HCT116 (cell line): ENCODE data around the gene RASL10B. TPM values are rescaled to one million over a fixed set of nuclear protein-coding genes. Genes with fewer than 3 reads are reported as not detected.

Source experiments
- ATAC-seq: fragments of 200-7000 bp; cut with Tn5 transposase; 2 replicates; pipeline ENCODE4 v1.9.1; 2020; ENCODE audit warnings: mild to moderate bottlenecking, moderate library complexity
- BruUV-seq: library from RNA; stranded (reverse); fragments of 400-500 nt; replicated peaks from 2 replicates; lab custom pipeline; 2021; lab: Mats Ljungman, UMichigan
- CTCF ChIA-PET: fragments of 300-600 bp; sonication (Branson Sonifier 250); formaldehyde crosslinking; loops from one replicate; lab custom pipeline; 2021; ENCODE audit warnings: antibody characterized with exemption; lab: Charles Lee
- POLR2A ChIA-PET: fragments of 300-600, 350-600 bp; sonication (Branson Sonifier 250); formaldehyde crosslinking; loops from one replicate; lab custom pipeline; 2021; ENCODE audit warnings: antibody characterized with exemption; lab: Charles Lee
- RAD21 ChIA-PET, 2 experiments: fragments of 300-600 bp; sonication (Branson Sonifier 250); formaldehyde crosslinking; loops; one replicate each; lab custom pipeline; 2023; ENCODE audit warnings: low total read pairs in 2 of 2; ENCODE audit not compliant: uncharacterized antibody in 2 of 2, unreplicated experiment in 2 of 2, low non-redundant PET in 1 of 2; lab: Charles Lee
- DNase-seq: peaks from one replicate; pipeline ENCODE4 v3.0.0-alpha.2; 2010; ENCODE audit warnings: low read depth, low spot score
- H2AFZ ChIP-seq: fragments of 200-600 bp; shearing (Covaris generic), sonication (generic); 2 replicates; pipeline ENCODE4 v1.6.1; 2017; ENCODE audit warnings: low read depth, mixed run types, mixed read lengths, antibody characterized with exemption, low read length; ENCODE audit not compliant: poor library complexity, severe bottlenecking
- H3K27ac ChIP-seq: 2 replicates; pipeline ENCODE4 v1.5.1; 2012; ENCODE audit warnings: low read depth, low read length
- H3K27me3 ChIP-seq: fragments of 200-600 bp; sonication (generic); 2 replicates; pipeline ENCODE4 v1.6.1; 2016; ENCODE audit warnings: mixed run types, low read length, mixed read lengths; ENCODE audit not compliant: insufficient read depth
- H3K36me3 ChIP-seq, 2 experiments: fragments of 200-500 bp in 1 of 2; fragments of 200-600 bp in 1 of 2; sonication (Bioruptor generic) in 1 of 2; sonication (generic) in 1 of 2; 2 replicates each; pipeline versions ENCODE4 v1.5.1 to v1.6.1; 2014 to 2016; ENCODE audit warnings: low read length in 2 of 2, inconsistent platforms in 1 of 2, mixed read lengths in 1 of 2, mixed run types in 1 of 2; ENCODE audit not compliant: insufficient read depth in 2 of 2, control insufficient read depth in 1 of 2
- H3K4me1 ChIP-seq, 2 experiments: fragments of 200-600 bp in 1 of 2; sonication (generic) in 1 of 2; 2 replicates each; pipeline versions ENCODE4 v1.5.1 to v1.6.1; 2012 to 2017; ENCODE audit warnings: low read length in 2 of 2, inconsistent platforms in 1 of 2, mild to moderate bottlenecking in 1 of 2, mixed read lengths in 1 of 2, mixed run types in 1 of 2, moderate library complexity in 1 of 2; ENCODE audit not compliant: insufficient read depth in 2 of 2, control insufficient read depth in 1 of 2
- H3K4me2 ChIP-seq: fragments of 200-600 bp; sonication (generic); 2 replicates; pipeline ENCODE4 v1.6.1; 2017; ENCODE audit warnings: mixed run types, low read length, mixed read lengths
- H3K4me3 ChIP-seq, 2 experiments: fragments of 200-600 bp in 1 of 2; sonication (generic) in 1 of 2; replicated peaks in 1 of 2; 2 replicates each; pipeline ENCODE4 v1.5.1; 2011 to 2016; ENCODE audit warnings: low read length in 2 of 2, control low read depth in 1 of 2, low read depth in 1 of 2, mild to moderate bottlenecking in 1 of 2, mixed read lengths in 1 of 2, mixed run types in 1 of 2
- H3K79me2 ChIP-seq: fragments of 200-600 bp; sonication (generic); 2 replicates; pipeline ENCODE4 v1.6.1; 2017; ENCODE audit warnings: mild to moderate bottlenecking, mixed run types, low read length, moderate library complexity, mixed read lengths; ENCODE audit not compliant: insufficient read depth
- H3K9ac ChIP-seq: fragments of 200-600 bp; sonication (generic); 2 replicates; pipeline ENCODE4 v1.6.1; 2016; ENCODE audit warnings: low read length, mixed read lengths
- H3K9me2 ChIP-seq: fragments of 200-600 bp; sonication (generic), shearing (Covaris generic); 2 replicates; pipeline ENCODE4 v1.6.1; 2017; ENCODE audit warnings: mixed run types, mild to moderate bottlenecking, moderate library complexity; ENCODE audit not compliant: insufficient read depth
- H3K9me3 ChIP-seq, 2 experiments: fragments of 200-500 bp in 1 of 2; fragments of 200-600 bp in 1 of 2; sonication (Bioruptor generic) in 1 of 2; sonication (generic) in 1 of 2; 2 replicates each; pipeline ENCODE4 v1.6.1; 2014 to 2017; ENCODE audit warnings: low read length in 2 of 2, mixed read lengths in 2 of 2, inconsistent platforms in 1 of 2, low read depth in 1 of 2, mild to moderate bottlenecking in 1 of 2, mixed run types in 1 of 2, moderate library complexity in 1 of 2; ENCODE audit not compliant: control insufficient read depth in 1 of 2, insufficient read depth in 1 of 2
- H4K20me1 ChIP-seq: fragments of 200-600 bp; sonication (generic), shearing (Covaris generic); 2 replicates; pipeline ENCODE4 v1.6.1; 2017; ENCODE audit warnings: mixed run types, mild to moderate bottlenecking, moderate library complexity; ENCODE audit not compliant: insufficient read depth
- EGR1 ChIP-seq: IDR thresholded peaks from 2 replicates; pipeline ENCODE4 v1.6.1; 2012; ENCODE audit warnings: low read depth
- EZH2phosphoT487 ChIP-seq: fragments of 200-600 bp; IDR thresholded peaks from 2 replicates; pipeline ENCODE4 v1.6.1; 2018; ENCODE audit warnings: antibody characterized with exemption, borderline replicate concordance
- FOSL1 ChIP-seq: IDR thresholded peaks from 2 replicates; pipeline ENCODE4 v1.6.1; 2012; ENCODE audit warnings: low read depth
- JUND ChIP-seq: IDR thresholded peaks from 2 replicates; pipeline ENCODE4 v1.6.1; 2012
- POLR2AphosphoS5 ChIP-seq: IDR thresholded peaks from 2 replicates; pipeline ENCODE4 v1.6.1; 2011; ENCODE audit warnings: mild to moderate bottlenecking, low read depth, low read length, moderate library complexity
- SIN3A ChIP-seq: IDR thresholded peaks from 2 replicates; pipeline ENCODE4 v1.6.1; 2012; ENCODE audit warnings: low read depth
- SP1 ChIP-seq: IDR thresholded peaks from 2 replicates; pipeline ENCODE4 v1.6.1; 2012; ENCODE audit warnings: low read depth
- SRF ChIP-seq: IDR thresholded peaks from 2 replicates; pipeline ENCODE4 v1.6.1; 2012; ENCODE audit warnings: low read depth
- ZBTB33 ChIP-seq: IDR thresholded peaks from 2 replicates; pipeline ENCODE4 v1.6.1; 2011; ENCODE audit warnings: mild to moderate bottlenecking, low read length, moderate library complexity; ENCODE audit not compliant: insufficient replicate concordance; ENCODE audit errors: extremely low read depth
- ZFX ChIP-seq: fragments of 450-650 bp; IDR thresholded peaks from 2 replicates; pipeline ENCODE4 v1.6.1; 2017
- intact Hi-C: fragments of 100-400 bp; cut with micrococcal nuclease; formaldehyde crosslinking; loops from 2 replicates; pipeline ENCODE4 v1.10.0; 2022
- total RNA-seq: library from RNA; stranded (reverse); gene quantifications from one replicate; pipeline ENCODE4 v1.2.1, GENCODE V29; 2021; ENCODE audit not compliant: unreplicated experiment
- TF ChIP-seq, protein P1 (sequence below): IDR thresholded peaks from 2 replicates; pipeline ENCODE4 v1.6.1; 2012
- TF ChIP-seq, protein P2 (sequence below): IDR thresholded peaks from 2 replicates; pipeline ENCODE4 v1.6.1; 2012
- TF ChIP-seq, protein P3 (sequence below): IDR thresholded peaks from 2 replicates; pipeline ENCODE4 v1.6.1; 2012; ENCODE audit warnings: low read depth

RASL10B gene
- total RNA-seq, 1 experiment from 2014 or later = 0.15 TPM

DNA sequence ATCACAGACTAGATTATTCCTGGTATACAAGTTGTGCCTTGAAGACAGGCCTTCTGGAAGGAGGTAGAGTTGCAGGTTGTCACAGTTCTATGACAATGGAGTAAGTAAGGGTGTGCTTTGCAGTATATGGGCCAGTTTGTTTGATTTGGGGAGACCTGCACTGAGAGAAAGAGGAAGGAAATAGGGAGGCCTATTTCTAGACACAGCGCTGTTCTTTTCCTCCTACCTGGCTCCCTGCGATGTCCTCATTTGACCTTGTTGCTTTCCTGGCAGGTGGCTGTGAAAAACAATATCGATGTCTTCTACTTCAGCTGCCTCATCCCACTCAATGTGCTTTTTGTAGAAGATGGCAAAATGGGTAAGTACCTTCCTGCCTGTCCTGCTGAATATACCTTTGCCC is 22.5 kb upstream of the RASL10B start:
- Histone ChIP-seq H3K27ac (no peak overlapping the region), H2AFZ (no peak overlapping the region), H3K9me3 (no peaks in the 10 kb centered on the region), H3K4me2 (no peak overlapping the region), H3K27me3 (no peaks in the 10 kb centered on the region), H3K36me3 (peaks cover 7 to 30% of the 10 kb centered on the region in 2 experiments), H3K4me1 (no peaks in the 10 kb centered on the region), H4K20me1 (no peaks in the 10 kb centered on the region; the same call in 1 of the 2 replicates), H3K9ac (no peak overlapping the region), H3K79me2 (0 out of 2 replicates have a peak, but pooled peaks cover 2% of the 10 kb centered on the region), H3K4me3 (no peak overlapping the region), H3K9me2 (no peaks in the 10 kb centered on the region)
- intact Hi-C loops = no loop called here
- TF ChIP-seq EZH2phosphoT487 (no peak), ZFX (no peak), SP1 (no peak), FOSL1 (no peak), SIN3A (no peak), ZBTB33 (no peak), SRF (no peak), EGR1 (no peak), POLR2AphosphoS5 (no peak), JUND (no peak)
- TF ChIP-seq, protein P1, sequence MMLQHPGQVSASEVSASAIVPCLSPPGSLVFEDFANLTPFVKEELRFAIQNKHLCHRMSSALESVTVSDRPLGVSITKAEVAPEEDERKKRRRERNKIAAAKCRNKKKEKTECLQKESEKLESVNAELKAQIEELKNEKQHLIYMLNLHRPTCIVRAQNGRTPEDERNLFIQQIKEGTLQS = no peak
- TF ChIP-seq, protein P2, sequence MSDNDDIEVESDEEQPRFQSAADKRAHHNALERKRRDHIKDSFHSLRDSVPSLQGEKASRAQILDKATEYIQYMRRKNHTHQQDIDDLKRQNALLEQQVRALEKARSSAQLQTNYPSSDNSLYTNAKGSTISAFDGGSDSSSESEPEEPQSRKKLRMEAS = no peak
- TF ChIP-seq, protein P3, sequence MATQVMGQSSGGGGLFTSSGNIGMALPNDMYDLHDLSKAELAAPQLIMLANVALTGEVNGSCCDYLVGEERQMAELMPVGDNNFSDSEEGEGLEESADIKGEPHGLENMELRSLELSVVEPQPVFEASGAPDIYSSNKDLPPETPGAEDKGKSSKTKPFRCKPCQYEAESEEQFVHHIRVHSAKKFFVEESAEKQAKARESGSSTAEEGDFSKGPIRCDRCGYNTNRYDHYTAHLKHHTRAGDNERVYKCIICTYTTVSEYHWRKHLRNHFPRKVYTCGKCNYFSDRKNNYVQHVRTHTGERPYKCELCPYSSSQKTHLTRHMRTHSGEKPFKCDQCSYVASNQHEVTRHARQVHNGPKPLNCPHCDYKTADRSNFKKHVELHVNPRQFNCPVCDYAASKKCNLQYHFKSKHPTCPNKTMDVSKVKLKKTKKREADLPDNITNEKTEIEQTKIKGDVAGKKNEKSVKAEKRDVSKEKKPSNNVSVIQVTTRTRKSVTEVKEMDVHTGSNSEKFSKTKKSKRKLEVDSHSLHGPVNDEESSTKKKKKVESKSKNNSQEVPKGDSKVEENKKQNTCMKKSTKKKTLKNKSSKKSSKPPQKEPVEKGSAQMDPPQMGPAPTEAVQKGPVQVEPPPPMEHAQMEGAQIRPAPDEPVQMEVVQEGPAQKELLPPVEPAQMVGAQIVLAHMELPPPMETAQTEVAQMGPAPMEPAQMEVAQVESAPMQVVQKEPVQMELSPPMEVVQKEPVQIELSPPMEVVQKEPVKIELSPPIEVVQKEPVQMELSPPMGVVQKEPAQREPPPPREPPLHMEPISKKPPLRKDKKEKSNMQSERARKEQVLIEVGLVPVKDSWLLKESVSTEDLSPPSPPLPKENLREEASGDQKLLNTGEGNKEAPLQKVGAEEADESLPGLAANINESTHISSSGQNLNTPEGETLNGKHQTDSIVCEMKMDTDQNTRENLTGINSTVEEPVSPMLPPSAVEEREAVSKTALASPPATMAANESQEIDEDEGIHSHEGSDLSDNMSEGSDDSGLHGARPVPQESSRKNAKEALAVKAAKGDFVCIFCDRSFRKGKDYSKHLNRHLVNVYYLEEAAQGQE = no peak
- RAD21 ChIA-PET = no interaction called here
- BruUV-seq = no TSS peak
- DNase-seq = no peak
- POLR2A ChIA-PET = no interaction called here
- CTCF ChIA-PET = no interaction called here
- ATAC-seq = no peak
